Hepatocyte (in vitro differentiated cells): ENCODE data around the gene NLRP10.

Experiments used
- EZH2 ChIP-seq: fragments of 200-600 bp; sonication (generic); IDR thresholded peaks from 2 replicates; pipeline ENCODE4 v1.6.1; 2016; ENCODE audit warnings: antibody characterized with exemption, mild to moderate bottlenecking, borderline replicate concordance
- EZH2phosphoT487 ChIP-seq: fragments of 200-600 bp; sonication (generic); IDR thresholded peaks from one replicate; pipeline ENCODE4 v1.6.1; 2018; ENCODE audit warnings: antibody characterized with exemption, mild to moderate bottlenecking, low read depth, moderate library complexity; ENCODE audit not compliant: unreplicated experiment, severe bottlenecking

- TF ChIP-seq EZH2phosphoT487: no peak
- no peak for TF ChIP-seq EZH2
Measured at GRCh38 chr11:7964873-7965272, 374 bp downstream of the NLRP10 start.
